ENCODE results near the gene NUDC.
"Not testable (repeated sequence)": the region's sequence is repeated elsewhere in the genome, so short reads cannot be mapped to it uniquely, and the experiment has no call there.

The NUDC gene

DNA sequence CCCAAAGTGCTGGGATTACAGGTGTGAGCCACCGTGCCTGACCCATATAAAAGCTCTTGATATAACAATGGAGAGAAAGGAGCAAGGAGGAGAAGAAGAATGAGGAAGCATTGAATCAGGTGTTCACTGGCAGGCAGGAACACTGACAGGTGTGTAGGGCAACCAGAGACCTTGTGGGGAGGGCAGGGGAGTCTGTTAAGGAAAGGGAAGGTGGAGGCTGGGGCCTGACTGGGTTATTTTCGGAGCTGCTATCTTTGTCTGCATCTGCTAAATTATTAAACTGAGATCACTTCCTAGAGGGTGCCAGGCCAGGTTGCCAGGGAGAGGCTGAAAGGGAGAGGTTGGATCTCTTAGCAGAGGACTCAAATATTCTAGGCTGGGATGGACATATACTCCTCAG is 65.1 kb downstream of the NUDC start:
- DNase-seq (ENCODE audit: low spot score), result no peak
- no peak for FAIRE-seq

GRCh38 chr1:26989403-26990109 is 68.0 kb downstream of the NUDC start:
- FAIRE-seq; DNase-seq (ENCODE audit: low spot score): not testable (repeated sequence)

GRCh38 chr1:26991310-26992116 is 70.0 kb downstream of the NUDC start:
- FAIRE-seq, result peak; percentile 73
- peak; percentile 95 for DNase-seq (ENCODE audit: low spot score)

- peak; percentile 86 for DNase-seq (ENCODE audit: low spot score)
- no peak for FAIRE-seq
Observed at GRCh38 chr1:26993237-26994019, 71.9 kb downstream of the NUDC start, which contains the start of gene TRNP1. Gene TRNP1 (plus strand): TSS chr1:26993692. CDS start chr1:26993787, 95 bp downstream.

DNA sequence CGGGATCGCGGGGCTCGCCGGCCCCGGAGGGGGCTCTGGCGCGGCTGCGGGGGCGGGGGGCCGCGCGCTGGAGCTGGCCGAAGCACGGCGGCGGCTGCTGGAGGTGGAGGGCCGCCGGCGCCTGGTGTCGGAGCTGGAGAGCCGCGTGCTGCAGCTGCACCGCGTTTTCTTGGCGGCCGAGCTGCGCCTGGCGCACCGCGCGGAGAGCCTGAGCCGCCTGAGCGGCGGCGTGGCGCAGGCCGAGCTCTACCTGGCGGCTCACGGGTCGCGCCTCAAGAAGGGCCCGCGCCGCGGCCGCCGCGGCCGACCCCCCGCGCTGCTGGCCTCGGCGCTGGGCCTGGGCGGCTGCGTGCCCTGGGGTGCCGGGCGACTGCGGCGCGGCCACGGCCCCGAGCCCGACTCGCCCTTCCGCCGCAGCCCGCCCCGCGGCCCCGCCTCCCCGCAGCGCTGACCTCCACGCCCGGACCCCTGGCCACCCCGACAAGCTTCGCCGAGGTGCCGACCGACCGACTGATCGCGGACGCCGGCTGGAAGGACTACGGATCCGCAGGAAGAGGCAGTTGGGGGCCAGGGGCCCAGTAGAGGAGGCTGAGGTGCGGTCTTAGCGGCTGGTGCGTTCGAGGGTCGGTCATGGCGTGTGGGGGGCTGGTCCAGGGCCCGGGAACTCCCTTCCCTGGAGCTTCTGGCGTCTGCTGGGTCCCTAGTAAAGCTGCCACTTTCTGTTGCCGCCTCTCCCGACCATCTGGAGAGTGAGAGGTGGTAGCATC is 72.7 kb downstream of the NUDC start:
- no peak for FAIRE-seq

GRCh38 chr1:26994787-26995517 is 73.4 kb downstream of the NUDC start:
- FAIRE-seq (no peak), DNase-seq (ENCODE audit: low spot score) (peak; percentile 20)

More for the DNA sequence above, 72.7 kb downstream of the NUDC start:
- DNase-seq (ENCODE audit: low spot score), result no peak

GRCh38 chr1:26996024-26996423 is 74.5 kb downstream of the NUDC start:
- no peak for FAIRE-seq
- no peak for DNase-seq (ENCODE audit: low spot score)
